Effector CD4-positive, alpha-beta T cell (primary cell): ENCODE results near the gene SLC22A15. TPM values are rescaled to one million over a fixed set of nuclear protein-coding genes. Genes with fewer than 3 reads are reported as not detected.
"Not testable (repeated sequence)": the region's sequence is repeated elsewhere in the genome, so short reads cannot be mapped to it uniquely, and the experiment has no call there.

Source experiments
- DNase-seq: peaks from one replicate; pipeline ENCODE4 v3.0.0-alpha.2; 2020
- total RNA-seq: gene quantifications from one replicate; lab custom pipeline; 2026; lab: John Stamatoyannopoulos, UW

Gene SLC22A15
- total RNA-seq = not detected

DNA sequence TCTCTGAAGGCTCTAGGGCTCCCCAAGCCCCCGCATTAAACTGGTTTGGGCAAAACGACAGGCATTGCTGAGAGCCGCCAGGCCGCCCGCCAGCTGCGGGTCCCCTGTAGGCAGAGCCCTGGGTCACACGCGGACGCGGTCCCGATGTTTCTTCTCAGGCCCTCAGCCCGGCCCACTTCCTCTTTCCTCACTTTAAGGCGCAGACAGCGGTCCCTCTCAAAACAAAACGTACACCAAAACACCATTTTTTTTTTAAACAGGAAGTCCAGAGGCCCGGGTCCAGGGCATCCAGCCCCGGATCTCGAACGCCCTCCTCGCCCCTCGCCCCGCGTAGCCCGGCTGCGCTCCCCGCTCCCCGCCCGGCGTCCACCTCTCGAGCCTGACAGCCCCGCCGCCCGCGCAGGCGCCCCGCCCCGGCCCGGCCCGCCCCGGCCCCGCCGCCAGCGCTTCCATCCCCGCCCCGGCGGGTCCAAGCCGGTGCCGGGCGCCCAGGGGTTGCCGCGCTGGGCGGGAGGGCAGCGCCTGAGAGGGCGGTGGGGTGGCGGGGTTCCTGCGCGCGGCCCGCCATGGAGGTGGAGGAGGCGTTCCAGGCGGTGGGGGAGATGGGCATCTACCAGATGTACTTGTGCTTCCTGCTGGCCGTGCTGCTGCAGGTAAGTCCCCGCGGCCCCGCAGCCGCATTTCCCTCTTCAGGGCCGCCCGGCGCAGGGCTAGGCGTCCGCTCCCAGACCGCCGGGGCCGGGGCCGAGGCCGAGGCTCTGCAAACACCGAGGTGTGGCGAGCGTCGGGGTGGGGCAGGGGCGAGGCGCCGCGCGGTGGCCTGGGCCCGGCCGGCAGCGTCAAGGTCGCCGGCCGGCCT, at the start of gene SLC22A15:
Gene SLC22A15 (plus strand): TSS at position 452 of the 859 bp plus-strand sequence. CDS start 115 bp downstream, at position 567.
- DNase-seq = no peak

DNA sequence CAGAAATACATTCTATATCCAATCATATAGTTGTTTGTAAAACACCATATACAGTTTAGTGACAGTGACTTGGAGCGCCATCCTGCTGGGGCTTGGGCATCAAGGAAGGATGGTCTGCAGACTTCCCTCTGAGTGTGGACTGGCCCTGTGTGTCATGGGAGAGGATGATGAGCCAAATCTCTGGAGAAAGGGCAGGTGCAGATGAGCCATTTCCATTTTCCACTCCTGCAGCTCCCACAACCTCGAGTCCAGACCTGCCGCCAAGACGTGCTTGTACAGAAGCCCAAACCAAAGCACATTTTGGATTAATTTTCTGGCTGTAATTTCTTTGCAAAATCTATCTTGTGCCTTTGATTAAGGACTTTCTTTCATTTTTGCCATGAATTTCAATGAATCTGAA, 48.3 kb upstream of the SLC22A15 start:
- no peak for DNase-seq

DNA sequence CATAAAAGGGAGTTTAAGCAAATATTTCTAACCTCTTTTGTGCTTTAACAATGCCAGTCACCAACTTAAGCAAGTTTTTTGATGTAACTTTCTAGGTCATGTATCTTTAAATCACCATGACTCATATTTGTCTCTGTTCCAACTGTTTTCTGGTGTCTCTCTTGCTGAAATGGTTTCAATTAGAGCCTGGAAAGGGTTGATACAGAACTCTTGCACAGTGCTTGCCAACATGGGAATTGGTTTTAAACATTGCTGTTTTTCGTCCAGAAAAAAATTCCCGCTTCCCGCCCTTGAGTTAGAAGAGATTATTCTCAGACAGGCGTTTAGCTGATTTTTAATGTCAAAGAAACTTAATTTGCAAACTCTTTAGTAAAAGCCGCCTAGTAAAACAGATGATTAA, 46.4 kb upstream of the SLC22A15 start:
- no peak for DNase-seq

DNA sequence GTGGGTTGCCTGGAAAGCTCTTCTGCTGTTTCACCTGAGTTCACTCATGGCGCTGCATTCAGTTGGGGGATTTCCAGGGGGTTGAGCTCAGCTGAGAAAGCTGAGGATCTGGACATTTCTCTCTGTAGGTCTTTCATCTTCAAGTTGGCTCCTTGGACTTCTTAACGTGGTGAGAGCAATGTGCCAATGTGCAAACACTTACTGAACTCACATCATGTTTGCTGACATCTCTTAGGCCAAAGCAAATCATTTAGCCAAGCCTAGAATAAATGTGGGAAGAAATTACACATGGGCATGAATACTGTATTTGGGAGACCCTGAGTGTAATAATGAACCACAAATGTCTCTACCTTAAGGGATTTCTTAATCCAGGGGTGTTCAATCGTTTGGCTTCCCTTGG, 42.7 kb upstream of the SLC22A15 start:
- no peak for DNase-seq

DNA sequence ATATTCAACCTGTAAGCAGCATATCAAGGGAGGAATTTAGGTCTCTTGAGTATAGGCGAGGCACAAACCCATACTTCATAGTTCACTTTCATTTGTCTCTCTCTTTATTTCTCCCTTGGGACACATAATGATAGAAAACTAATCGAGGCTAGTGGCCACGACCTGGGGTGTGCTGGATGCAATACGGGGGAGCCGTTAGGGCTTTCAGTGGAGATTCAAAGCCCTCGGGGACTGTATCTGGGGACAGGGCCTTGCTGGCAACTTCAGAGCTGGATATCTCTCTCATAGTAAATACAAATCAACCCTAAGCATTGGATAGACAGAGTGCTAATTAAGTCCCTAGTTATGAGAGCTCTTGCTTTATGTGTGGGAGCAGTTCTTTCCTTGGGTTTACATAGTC, 36.9 kb upstream of the SLC22A15 start:
- no peak for DNase-seq

DNA sequence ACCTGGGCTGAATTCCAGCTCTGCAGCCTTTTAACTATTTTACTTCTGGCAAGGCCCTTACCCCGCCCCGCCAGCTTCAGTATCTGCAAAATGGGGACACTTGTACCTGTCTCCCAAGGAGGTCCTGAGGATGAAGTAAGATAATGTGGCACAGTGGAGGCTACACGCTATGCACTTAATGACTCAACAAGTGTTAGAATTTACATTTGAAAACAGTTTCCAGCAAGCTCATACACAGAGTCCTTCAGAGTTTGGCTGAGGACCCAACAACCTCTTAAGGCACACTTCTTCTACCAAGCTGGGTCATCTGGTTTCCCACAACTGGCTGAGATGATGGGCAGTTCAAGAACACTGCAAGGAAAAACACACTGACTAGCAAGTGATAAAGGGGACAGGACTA, 30.2 kb upstream of the SLC22A15 start:
- no peak for DNase-seq

DNA sequence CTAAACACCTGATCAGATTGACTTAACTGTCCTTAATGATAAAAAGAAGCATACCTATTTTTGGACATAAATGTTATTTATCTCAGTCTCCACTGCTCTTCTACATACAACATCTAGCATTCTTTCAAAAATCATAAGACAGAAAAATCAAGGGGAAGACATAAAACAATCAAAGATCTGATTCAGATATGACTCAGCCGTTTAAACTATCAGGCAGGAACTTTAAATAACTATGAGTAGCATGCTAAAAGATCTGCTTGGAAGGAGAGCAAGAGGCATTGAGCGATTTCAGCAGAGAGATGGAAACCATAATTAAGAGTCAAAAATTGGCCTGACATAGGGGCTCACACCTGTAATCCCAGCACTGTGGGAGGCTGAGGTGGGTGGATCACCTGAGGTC, 27.2 kb upstream of the SLC22A15 start:
- DNase-seq = no peak

DNA sequence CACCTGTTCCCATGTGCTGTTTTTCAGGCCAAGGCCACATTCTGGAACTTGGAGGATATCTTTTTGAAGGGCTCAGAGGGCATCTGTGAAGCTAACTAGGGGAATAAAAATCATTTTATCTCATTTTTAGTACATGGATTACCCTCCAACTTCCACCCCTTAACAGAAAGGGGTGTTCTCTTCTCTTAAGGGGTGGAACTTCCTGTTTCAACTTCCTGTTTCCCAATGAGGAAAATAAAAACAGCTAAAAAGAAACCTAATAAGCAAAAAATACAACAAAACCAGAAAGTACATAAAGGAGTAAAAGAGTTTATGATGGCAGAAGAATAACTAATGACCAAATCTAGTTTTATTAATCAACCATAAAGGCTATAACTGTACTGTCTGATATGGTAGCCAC, 24.8 kb upstream of the SLC22A15 start:
- no peak for DNase-seq

DNA sequence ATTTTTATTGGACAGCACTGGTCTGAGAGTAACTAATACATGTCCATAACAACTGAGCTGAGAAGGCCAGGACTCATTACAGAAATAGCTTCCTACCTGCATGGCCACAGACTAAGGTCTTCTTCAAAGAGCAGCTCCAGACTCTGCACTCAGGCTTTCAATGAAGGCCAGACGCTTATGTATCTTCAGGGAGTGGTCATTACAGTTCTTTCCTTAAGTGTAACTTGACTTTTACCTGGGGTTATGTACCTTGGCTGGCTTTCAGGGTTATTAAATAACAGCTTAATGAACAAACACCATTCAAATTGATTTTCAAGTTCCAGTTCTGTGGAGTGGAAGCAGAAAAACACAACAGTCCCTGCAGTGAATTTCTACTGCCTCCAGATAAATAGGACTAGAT, 23.8 kb upstream of the SLC22A15 start:
- DNase-seq = no peak

DNA sequence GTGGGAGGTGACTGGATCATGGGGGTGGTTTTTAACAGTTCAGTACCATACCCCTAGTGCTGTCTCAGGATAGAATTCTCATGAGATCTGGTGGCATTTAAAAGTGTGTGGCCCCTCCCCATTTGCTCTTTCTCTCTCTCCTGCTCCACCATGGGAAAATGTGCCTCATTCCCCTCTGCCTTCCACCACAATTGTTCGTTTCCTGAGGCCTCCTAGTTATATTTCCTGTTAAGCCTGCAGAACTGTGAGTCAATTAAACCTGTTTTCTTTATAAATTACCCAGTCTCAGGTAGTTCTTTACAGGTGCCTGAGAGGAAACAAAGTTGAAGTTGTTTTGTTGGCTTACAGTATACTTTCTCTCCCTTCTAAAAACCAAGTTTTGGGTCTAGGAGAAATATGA, 23.1 kb upstream of the SLC22A15 start:
- DNase-seq = no peak

DNA sequence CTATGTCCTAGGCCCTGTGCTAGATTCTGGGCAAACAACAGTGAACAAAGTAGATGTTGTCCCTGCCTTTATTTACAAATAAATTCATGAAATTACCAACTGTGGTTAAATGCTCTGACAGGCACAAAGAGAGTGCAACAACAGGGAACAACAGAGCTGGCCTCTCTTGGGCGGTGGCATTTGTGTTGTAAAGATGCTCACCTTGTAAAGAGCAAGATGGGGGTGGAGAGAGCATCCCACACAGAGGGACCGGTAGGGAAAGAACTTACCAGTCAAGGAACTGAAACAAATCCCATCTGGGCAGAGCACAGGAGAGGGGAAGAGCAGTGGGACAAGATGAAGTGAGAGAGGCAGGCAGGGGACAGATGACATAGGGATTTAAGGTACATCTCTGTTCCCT, 21.6 kb upstream of the SLC22A15 start:
- no peak for DNase-seq

DNA sequence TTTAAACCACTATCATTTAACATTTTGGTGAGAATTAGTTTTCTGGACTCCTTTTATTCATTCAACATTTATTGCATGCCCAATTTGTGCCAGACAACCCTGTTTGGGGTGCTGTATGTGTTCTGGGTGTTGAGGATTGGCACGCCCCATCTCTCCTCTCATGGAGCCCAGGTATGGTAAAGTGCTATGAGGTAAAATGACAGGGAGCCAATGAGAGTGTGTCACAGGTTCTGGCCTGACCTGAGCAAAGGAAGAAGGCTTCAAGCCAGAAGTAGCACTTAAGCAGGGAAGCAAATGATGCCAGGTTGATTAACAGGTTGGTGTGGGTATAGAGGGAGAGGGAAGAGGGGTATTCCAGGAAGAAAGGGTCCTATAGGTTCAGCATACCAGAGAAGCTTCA, 21.1 kb upstream of the SLC22A15 start:
- no peak for DNase-seq

DNA sequence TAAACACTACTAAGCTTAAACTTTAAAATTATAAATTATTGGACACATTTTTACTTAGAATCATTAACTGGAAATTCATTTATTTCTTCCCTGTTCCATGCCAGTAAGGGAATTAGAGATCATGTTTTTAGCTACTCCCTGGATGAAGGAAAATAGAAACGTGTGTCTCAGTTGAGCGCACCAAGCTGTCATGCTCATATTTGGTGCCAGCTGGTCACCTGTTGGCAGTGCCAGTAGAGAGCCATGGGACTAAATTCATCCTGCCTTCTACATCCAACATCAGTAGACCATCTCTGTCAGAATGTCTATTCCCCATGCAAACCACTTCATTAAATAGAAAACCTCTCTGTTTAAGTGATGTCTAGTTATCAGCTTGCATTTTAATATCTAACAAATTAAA, 17.4 kb upstream of the SLC22A15 start:
- no peak for DNase-seq

DNA sequence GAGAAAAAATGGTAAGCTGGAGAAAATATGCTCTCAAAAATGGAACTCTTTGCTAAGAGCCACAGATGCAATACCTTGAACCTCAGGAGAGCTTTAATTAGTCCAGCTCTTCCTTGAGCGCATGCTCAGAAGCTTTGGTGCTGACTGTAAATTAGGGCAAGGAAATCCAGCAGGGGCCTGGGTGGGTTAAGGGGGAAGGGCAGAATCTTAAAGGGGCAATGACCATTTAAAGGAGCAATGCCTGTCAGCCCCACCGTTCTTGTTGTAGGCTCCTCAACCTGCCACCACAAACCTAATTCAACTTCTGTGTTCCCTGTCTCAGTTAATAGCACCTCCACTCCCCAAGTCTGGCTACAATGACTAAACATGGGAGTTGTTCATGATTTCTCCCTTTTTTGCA, 6.8 kb upstream of the SLC22A15 start:
- DNase-seq = no peak

DNA sequence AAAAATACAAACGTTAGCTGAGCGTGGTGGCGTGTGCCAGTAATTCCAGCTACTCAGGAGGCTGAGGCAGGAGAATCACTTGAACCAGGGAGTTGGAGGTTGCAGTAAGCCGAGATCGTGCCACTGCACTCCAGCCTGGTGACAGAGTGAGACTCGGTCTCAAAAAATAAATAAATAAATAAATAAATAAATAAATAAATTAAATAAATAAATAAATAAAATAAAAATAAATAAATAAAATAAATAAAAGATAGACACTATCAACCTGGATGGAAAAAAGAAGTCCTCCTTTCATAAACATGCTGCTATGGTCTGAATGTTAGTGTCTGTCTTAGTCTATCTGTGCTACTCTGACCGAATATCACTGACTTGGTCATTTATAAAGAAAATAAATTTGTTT, 4.5 kb upstream of the SLC22A15 start:
- DNase-seq = not testable (repeated sequence)

DNA sequence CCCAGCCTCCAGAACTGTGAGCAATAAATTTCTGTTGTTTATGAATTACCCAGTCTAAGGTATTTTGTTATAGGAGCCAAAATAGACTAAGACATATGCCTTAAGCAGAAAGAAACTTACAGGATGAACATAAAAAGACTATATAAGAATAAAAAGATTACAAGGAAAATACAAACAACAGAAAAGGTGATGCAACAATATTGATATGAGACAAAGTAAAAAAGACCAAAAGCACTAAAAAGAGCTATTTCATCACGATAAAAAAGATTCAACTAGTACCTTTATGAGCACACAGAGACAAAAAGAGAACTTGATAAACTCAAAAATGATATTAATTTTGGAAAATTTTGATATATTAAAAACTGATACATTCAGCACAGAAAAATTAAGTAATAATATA, 3.2 kb upstream of the SLC22A15 start:
- no peak for DNase-seq

DNA sequence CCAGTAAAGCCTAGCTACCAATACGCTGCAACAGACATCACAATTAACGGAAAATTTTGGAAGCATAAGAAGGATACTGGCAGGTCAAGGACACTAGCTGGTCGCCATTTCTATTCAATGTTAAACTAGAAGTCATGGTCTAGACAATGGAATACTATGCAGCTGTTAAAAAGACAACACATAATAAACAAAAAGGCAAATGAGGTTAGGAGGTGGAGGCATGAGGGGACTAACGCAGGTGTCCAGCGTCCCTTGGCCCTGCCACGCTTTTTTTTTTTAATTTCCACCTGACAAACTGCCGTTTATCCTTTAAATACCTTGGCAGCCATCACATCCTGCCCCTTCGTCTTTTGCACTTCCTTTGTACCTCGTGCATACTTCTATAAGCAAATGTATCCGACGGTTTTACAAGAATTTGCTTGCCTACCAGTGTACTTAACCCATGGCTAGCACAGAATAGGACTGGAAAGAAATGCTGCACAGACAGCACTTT, 698 bp upstream of the SLC22A15 start:
- DNase-seq = no peak

DNA sequence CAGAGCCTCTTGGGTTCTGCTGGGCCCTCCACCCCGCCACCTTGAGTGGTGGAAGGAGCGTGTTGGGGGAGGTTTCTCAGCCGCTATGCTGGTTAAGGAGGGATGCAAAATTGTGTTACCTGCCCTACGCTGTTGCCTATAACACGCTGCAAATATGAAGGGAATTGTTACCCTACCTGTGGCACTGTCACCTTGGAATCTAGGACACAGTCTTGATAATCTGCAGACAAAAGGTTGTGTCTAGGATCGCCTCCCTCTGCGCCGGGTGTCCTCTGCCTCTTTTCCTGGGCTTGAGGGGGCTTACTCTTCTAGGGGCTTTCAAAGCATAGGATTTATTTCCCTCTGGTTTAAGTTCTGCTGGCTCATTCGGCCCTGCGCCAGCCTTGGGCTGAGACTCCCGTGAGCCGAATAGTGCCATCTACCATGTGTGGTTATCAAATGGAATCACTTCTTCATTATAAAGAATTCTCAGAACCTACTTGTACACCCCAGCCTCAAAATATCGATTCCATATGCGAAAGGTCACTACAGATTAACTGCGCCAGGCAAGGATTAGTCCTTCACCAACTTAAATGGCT, 697 bp downstream of the SLC22A15 start:
- no peak for DNase-seq

DNA sequence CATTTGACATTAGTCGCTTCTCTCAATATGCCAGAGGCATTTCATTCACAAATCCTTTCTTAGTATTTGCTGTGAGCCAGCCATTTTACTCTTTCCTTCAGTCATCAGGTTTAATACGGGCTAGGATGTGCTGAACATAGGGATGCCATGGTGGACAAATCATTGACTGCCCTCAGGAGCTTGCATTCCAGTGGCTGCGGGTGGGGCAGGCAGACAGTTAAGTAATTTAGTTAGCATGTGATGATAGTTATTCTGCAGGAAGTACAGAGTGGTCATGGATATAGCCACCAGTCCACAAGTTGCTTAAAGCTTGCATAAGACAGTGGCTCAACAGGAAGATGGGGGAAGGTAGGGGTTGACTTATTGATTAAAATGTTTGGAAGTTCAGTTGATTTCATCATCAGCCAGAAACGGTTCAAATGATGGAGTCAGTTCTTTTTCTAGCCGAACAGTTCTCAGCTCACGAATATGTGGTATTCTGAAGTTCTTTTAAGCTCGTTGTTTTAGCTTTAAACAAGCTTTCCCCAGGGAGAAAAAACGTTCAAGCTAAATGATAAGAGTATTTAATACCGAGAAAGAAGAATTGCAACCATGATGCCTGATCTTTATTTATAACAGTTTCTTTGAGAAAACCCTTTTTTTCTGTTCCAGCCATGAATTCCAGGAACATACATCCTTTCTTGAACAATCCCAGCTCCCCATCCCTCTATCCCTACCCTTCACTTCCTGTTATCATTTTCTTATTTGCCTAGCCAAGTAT, 1.4 kb downstream of the SLC22A15 start:
- DNase-seq = no peak

DNA sequence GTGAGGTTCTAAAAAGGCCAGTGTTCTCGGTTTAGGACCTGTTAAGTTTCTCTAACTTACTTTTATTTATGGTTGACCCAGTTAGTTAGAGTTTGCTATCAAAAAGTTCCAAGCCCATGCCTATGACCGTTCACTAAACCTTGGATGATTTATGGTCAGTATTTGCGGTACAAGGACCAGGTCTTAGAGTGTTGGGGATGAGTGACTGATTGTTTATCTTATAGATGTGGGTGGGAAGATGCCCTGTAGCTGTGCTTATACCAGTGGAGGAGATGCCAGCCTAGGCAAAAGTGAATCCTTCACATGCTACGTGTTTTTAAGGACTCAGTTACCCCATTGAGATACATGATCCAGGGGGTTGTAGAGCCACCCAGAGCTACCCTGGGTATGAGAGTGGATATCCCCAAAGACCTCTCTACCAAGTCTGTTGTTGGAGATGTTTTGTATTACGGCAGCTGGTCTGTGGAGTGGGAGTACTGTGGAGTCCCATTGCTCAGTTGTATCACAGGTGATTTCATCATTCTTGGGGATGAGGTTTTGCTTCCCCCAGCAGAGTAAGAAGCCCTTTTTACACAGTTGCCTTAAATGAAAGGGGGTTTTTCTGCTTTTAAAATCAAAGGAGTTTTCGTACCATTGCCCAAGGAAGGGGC, 2.1 kb downstream of the SLC22A15 start:
- no peak for DNase-seq

DNA sequence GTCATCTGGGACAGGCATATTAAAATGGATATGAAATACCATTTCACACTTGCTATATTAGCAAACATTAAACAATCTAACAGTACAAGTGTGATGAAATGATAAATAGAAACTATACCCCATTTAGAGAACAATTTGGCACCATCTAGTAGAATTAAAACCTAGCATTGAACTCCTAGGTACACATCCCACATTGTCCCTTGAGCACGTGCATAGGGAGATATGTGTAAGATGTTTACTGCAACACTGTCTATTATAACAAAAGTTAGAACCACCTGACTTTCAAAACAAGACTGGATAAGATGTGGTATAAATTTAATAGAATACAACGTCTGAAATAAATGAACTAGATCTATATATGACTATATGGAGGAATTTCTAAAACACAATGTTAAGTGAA, 3.8 kb downstream of the SLC22A15 start:
- DNase-seq = no peak

DNA sequence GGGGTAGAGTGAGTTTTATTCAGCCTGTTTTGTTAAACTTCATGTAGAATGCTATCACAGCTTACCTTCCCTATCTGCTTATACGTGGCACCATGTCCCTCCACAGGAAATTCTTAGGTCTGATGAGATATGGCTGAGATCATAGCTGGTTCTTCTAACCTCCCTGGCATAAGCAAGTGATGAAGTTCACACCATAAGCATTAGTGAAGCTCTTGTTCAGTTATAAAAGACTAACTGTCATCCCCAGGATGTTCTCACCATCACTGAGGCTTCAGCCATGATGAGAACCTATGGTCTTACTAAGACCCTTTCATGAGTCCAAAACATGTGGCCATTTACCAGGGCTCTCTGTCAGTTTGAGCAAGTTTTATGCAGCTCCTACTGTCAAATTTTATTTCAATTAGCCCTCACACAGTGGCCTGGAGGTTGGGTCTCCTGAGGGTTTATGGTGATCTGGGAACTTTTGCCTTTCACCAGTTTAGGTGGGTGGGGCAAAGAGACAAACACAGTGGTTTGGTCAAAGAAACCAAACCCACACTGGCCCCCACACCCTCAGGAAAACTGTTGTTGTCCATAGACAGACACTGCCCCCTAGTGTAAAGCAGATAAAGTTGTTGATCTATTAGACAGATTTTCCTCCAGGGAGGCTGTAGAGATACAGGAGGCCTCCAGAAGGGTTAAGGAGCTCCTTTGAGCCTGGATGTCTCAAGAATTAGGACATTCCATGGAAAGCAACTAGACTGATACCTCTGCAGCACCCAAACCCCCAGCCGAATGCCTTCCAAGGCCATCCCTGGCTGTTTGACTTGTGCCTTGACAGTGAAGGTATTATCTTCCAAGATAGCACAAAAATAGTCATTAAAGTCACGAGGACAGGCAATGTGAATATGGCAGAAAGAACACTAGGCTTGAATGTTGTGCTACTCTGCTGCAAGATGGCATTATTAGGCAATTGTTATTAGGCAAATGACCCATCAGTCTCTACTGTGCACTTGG, 5.0 kb downstream of the SLC22A15 start:
- DNase-seq = no peak
